Measurements from ENCODE around the gene METTL27.
"Not testable (repeated sequence)": the region's sequence is repeated elsewhere in the genome, so short reads cannot be mapped to it uniquely, and the experiment has no call there.

Gene METTL27

GRCh38 chr7:73842067-73842976 lies at the start of gene METTL27:
Gene METTL27, minus strand, starts transcription at chr7:73842516. Its CDS starts 376 bp downstream, at chr7:73842140.
- peak; percentile 88 for DNase-seq

DNA sequence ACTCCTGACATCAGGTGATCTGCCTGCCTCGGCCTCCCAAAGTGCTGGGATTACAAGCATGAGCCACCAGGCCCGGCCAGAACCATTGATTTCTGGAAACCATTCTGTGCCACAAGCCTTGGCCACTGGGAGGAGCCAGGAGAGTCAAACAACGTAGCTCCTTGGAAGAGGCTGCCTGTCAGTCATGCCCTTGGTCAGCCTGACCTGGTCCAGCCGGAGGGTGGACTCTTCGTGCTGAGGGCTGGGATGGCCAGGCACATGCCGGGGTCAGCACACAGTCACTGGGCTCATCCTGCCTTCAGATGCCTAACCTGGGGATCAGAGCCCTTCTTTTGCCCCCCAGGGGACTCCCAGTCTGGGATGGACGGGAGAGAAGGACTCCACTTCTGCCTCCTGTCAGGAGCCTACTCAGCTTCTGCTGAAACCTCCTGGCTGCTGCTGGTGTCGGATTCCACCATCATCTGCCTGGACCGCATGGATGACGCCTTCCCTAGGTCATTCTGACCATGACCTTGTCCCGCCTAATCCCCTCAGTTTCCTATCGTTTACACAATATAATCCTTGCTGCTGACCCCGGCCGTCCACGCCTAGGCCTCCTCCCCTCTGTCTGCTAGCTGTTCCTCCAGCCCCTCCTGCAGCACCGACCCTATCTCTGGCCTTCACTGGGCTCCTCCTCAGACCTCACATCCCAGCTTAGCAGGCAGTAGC lies 49.0 kb upstream of the METTL27 start:
- DNase-seq: no peak

GRCh38 chr7:73890555-73891147 lies 48.3 kb upstream of the METTL27 start:
- no peak for DNase-seq

DNA sequence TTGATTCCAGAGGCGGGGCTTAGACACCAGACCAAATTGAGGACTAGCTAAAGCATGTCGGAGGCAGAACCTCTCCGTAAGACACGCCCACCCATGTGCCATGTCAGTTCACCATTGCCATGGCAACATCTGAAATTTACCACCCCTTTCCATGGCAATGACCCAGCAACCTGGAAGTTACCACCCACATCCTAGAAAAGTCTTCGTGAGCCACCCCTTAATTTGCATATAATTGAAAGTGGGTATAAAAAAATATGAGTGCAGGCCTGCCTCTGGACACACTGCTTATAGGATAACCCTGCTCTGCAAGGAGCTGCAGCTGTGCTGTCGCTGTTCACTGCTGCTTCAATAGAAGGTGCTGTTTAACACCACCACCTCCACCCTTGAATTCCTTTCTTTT lies 46.6 kb upstream of the METTL27 start:
- DNase-seq: no peak

GRCh38 chr7:73887762-73888161 lies 45.4 kb upstream of the METTL27 start:
- no peak for DNase-seq

GRCh38 chr7:73885975-73886798 lies 43.9 kb upstream of the METTL27 start:
- no peak for DNase-seq

GRCh38 chr7:73885433-73885974 lies 43.2 kb upstream of the METTL27 start:
- no peak for DNase-seq

DNA sequence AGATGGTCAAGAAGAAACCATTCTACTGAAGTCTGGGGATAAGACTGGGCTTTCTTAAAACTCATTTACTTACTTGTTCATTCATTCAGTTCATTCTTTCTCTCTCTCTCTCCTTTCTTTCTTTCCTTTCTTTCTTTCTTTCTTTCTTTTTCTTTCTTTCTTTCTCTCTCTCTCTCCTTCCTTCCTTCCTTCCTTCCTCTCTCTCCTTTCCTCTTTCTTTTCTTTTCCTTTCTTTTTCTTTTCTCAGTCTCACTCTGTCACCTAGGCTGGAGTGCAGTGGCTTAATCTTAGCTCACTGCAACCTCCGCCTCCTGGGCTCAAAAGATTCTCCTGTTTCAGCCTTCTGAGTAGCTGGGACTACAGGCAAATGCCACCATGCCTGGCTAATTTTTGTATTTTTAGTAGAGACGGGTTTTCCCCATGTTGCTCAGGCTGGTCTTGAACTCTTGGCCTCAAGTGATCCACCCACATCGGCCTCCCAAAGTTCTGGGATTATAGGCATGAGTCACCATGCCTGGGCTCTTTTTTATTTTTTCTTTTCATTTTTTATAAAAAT lies 42.6 kb upstream of the METTL27 start:
- not testable (repeated sequence) for DNase-seq

- DNase-seq: no peak
Observed at GRCh38 chr7:73882047-73882402, 39.7 kb upstream of the METTL27 start.

GRCh38 chr7:73881352-73882046 lies 39.2 kb upstream of the METTL27 start:
- DNase-seq: no peak

- no peak for DNase-seq
Observed at GRCh38 chr7:73880755-73881328, 38.5 kb upstream of the METTL27 start.

GRCh38 chr7:73879977-73880681 lies 37.8 kb upstream of the METTL27 start:
- DNase-seq: no peak

GRCh38 chr7:73876973-73877372 lies 34.7 kb upstream of the METTL27 start:
- no peak for DNase-seq

- no peak for DNase-seq
Observed at GRCh38 chr7:73876361-73876760, 34.0 kb upstream of the METTL27 start.

DNA sequence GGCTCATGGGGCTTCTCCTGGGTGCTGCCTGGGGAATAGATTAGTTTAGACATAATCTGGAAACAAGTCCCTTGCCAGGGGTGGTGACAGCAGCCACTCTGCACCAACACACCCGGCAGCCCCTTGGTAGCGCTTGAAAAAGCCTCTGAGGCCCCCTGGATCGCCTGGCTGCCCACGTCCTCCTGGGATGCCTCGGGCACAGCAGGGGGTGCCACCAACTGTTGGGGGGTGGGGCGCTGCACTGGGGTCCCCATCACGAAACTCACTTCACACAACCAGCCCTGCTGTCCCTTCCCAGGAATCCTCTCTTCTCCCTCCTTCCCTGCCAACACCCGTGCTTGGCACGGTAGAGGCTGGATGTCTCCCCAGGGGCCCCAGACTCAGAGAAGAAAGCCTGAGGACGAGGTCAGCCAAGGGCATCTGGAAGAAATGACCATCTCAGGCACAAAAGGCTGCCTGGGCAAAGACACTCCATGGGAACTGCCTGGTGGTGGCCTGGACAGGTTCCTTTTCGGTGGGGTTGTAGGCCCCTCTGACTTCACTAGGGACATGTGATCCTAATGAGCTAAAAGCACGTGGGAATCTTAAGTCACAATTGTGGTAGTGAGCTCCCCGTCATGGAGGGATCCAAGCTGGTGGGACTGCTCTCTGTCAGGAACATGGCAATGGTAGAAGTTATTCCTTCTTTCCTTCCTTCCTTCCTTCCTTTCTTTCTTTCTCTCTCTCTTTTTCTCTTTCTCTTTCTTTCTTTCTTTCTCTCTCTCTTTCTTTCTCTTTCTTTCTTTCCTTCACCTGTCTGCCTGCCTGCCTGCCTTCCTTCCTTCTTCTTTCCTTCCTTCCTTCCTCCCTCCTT lies 30.0 kb upstream of the METTL27 start:
- DNase-seq: no peak

DNA sequence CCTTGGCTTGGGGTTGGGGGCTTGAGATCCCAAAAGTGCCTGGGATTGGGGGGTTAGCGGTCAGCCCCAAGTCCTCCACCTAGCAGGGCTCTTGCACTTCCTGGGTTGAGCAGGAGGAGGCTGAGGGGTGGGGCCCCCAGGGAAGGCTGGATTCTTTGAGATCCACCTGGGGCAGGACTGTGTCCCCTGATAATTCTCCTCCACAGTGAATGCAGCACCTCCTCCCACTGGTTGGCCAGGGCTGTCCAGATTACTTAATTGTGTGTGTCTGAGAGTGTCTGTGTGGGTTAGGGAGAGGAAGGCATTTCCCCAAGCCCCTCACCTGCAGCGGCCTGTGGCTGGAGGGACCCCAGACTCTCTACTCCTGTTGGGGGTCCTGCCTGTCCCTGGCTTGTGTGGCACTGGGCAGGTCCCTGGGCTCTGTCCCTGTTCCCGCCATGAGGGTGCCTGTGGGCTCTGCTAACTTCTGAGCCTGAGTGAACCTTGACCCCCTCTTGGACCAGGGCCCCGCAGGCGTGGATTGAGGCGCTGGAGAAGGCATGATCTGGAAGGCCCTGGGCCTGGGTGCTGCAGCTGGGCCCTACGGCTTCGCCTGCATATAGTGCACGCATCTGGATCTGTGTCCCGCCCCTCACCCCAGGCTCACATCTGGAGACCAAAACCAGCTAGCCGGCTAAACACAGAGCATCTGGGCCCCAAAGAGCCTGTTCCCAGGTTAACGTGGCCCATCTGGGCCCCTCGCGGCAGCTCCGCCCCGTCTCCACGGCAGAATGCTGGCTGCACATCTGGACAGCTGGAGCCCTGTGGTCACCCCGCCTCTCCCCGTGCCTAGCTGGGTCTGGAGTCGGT lies 29.1 kb upstream of the METTL27 start:
- no peak for DNase-seq

DNA sequence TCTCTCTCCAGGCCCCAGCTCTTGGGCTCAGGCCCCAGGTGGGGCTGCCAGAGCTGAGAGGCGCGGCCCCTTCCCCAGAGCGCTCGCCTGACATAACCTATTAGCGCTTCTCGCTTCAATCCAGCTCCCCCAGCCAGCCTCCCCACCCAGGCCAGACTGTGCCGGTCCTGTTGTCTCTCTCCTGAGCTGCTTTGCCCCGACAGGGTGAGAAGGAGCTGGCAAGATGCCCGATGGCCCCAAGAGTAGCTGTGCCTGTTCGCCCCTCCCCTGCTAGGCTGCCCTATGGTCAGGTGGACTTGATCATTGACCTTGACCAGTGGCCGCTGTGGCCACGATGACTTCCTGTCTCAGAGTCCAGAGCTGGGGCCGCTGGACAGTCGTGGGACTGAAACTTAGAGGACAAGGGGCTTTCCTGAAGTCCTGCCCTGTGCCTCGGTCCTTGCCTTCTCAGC lies 27.8 kb upstream of the METTL27 start:
- no peak for DNase-seq

- no peak for DNase-seq
Observed at GRCh38 chr7:73869011-73869798, 26.9 kb upstream of the METTL27 start.

Data from activated T-cell treated with anti-CD3 and anti-CD28 coated beads, Interleukin-2, amount 50 U/mL, for 1 hour (primary cell).